ENCODE data around the gene SCLY. TPM values are rescaled to one million over a fixed set of nuclear protein-coding genes. Genes with fewer than 3 reads are reported as not detected.

The SCLY gene
- polyA plus RNA-seq, 1 experiment: 7.7 TPM

DNA sequence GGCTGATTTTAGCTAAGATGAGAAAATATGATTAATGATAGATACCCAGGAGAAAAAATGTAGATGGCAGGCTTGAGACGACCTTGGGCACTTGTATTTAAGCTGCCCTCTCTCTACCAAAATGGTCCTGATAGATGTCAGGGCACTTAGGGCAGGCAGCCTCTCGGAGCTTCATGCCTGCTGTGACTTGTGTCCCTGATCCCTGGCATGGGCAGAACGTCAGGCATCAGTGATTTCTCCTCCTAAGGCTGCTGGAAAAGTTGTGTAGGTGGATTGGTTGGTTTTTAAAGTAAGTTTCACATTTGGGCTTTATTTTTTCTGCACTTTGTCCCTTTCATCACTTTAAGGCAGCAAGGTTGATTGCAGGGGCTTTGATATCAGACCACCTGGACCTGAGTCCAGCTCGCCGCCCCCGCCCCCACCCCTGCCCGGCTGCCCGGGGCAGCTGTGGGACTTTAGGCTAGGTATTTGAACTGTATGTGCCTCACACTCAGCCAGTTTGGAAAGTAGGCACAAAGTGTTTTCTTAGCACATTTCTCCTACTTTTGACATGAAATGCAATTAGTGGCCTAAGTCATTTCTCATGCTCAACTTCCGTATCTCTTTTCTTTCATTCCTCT is 35.0 kb upstream of the SCLY start:
- no peak for DNase-seq (ENCODE audit: low read depth)
- TF ChIP-seq CTCF (IDR thresholded peaks at IDR 0.05; ENCODE audit: insufficient read depth, low read depth, low read length): no peak
- Histone ChIP-seq H3K27me3 (ENCODE audit: control insufficient read depth, insufficient read depth, low read length) (no peaks in the 10 kb centered on the region), H3K36me3 (ENCODE audit: control insufficient read depth, insufficient read depth, low read length) (peaks cover 5% of the 10 kb centered on the region), H3K4me3 (ENCODE audit: low read depth, low read length) (no peak overlapping the region)
- ChIA-PET CTCF (no interaction called here), POLR2A (no interaction called here)

DNA sequence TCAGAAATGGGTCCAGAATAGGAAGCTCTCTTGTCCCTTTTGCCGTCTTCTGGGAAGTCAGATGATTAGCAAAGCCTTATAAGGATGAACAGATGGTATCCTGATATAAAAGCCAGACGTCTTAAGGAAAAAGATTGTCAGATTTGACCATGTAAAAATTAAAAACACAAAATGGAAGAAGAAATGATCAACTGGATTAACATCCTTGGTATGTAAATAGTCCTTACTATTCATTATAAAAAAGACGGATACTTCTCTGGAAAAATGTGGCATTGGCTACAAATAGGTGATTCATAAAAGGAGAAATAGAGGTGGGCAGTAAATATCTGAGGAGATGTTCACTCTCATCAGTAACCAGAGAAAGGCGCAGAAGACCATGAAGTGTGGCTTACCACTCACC is 33.7 kb upstream of the SCLY start:
- Histone ChIP-seq H3K27me3 (ENCODE audit: control insufficient read depth, insufficient read depth, low read length) (no peaks in the 10 kb centered on the region), H3K4me3 (ENCODE audit: low read depth, low read length) (no peak overlapping the region), H3K36me3 (ENCODE audit: control insufficient read depth, insufficient read depth, low read length) (peaks cover 10% of the 10 kb centered on the region)
- POLR2A ChIA-PET: no interaction called here
- DNase-seq (ENCODE audit: low read depth): no peak
- CTCF ChIA-PET: no interaction called here
- TF ChIP-seq CTCF (IDR thresholded peaks at IDR 0.05; ENCODE audit: insufficient read depth, low read depth, low read length): no peak

- ChIA-PET POLR2A (no interaction called here), CTCF (no interaction called here)
- H3K27me3 ChIP-seq (ENCODE audit: control insufficient read depth, insufficient read depth, low read length): no peaks in the 10 kb centered on the region
- no peak for TF ChIP-seq CTCF (IDR thresholded peaks at IDR 0.05; ENCODE audit: insufficient read depth, low read depth, low read length)
- no peak for DNase-seq (ENCODE audit: low read depth)
- H3K36me3 ChIP-seq (ENCODE audit: control insufficient read depth, insufficient read depth, low read length): peaks cover 10% of the 10 kb centered on the region
- H3K4me3 ChIP-seq (ENCODE audit: low read depth, low read length): no peak overlapping the region
These were observed 33.0 kb upstream of the SCLY start for GRCh38 chr2:238027591-238028415.

- ChIA-PET CTCF (no interaction called here), POLR2A (no interaction called here)
- no peak for TF ChIP-seq CTCF (IDR thresholded peaks at IDR 0.05; ENCODE audit: insufficient read depth, low read depth, low read length)
- Histone ChIP-seq H3K27me3 (ENCODE audit: control insufficient read depth, insufficient read depth, low read length) (no peaks in the 10 kb centered on the region), H3K36me3 (ENCODE audit: control insufficient read depth, insufficient read depth, low read length) (peaks cover 12% of the 10 kb centered on the region), H3K4me3 (ENCODE audit: low read depth, low read length) (no peak overlapping the region)
- DNase-seq (ENCODE audit: low read depth): no peak
These were observed 30.9 kb upstream of the SCLY start for GRCh38 chr2:238029853-238030252.

GRCh38 chr2:238030422-238031155 is 30.2 kb upstream of the SCLY start:
- CTCF ChIA-PET: no interaction called here
- no peak overlapping the region for H3K4me3 ChIP-seq (ENCODE audit: low read depth, low read length)
- TF ChIP-seq CTCF (IDR thresholded peaks at IDR 0.05; ENCODE audit: insufficient read depth, low read depth, low read length): no peak
- DNase-seq (ENCODE audit: low read depth): no peak
- no peaks in the 10 kb centered on the region for H3K27me3 ChIP-seq (ENCODE audit: control insufficient read depth, insufficient read depth, low read length)
- POLR2A ChIA-PET: no interaction called here
- H3K36me3 ChIP-seq (ENCODE audit: control insufficient read depth, insufficient read depth, low read length): peaks cover 12% of the 10 kb centered on the region
